Fibroblast of skin of back (primary cell): ENCODE measurements around the gene NTM.

Source experiments
- DNase-seq: peaks from one replicate; pipeline ENCODE4 v3.0.0-alpha.2; 2013

Gene NTM

GRCh38 chr11:131932584-131933325, 562.3 kb downstream of the NTM start:
- no peak for DNase-seq

- no peak for DNase-seq
Measured at GRCh38 chr11:131934006-131934405, 563.6 kb downstream of the NTM start.

- no peak for DNase-seq
Measured at GRCh38 chr11:131938351-131938751, 567.9 kb downstream of the NTM start.

- DNase-seq = no peak
Measured at GRCh38 chr11:131940126-131940525, 569.7 kb downstream of the NTM start.

- DNase-seq = no peak
Measured at GRCh38 chr11:131942878-131943277, 572.5 kb downstream of the NTM start.

- no peak for DNase-seq
Measured at GRCh38 chr11:131943295-131943694, 572.9 kb downstream of the NTM start.

- DNase-seq = peak; percentile 36
Measured at GRCh38 chr11:131944736-131945135, 574.3 kb downstream of the NTM start.

- DNase-seq = no peak
Measured at GRCh38 chr11:131945706-131946105, 575.3 kb downstream of the NTM start.

- no peak for DNase-seq
Measured at GRCh38 chr11:131947511-131947910, 577.1 kb downstream of the NTM start.

GRCh38 chr11:131951121-131951520, 580.7 kb downstream of the NTM start:
- no peak for DNase-seq

- no peak for DNase-seq
Measured at GRCh38 chr11:131954146-131954545, 583.7 kb downstream of the NTM start.

- no peak for DNase-seq
Measured at GRCh38 chr11:131955904-131956303, 585.5 kb downstream of the NTM start.

GRCh38 chr11:131957201-131957600, 586.8 kb downstream of the NTM start:
- no peak for DNase-seq

- no peak for DNase-seq
Measured at GRCh38 chr11:131957875-131958274, 587.5 kb downstream of the NTM start.

- no peak for DNase-seq
Measured at GRCh38 chr11:131962818-131963217, 592.4 kb downstream of the NTM start.

GRCh38 chr11:131964698-131965483, 594.5 kb downstream of the NTM start:
- DNase-seq = peak; percentile 25

- no peak for DNase-seq
Measured at GRCh38 chr11:131965504-131965903, 595.1 kb downstream of the NTM start.

- DNase-seq = no peak
Measured at GRCh38 chr11:131966667-131967066, 596.3 kb downstream of the NTM start.

GRCh38 chr11:131969261-131969660, 598.8 kb downstream of the NTM start:
- DNase-seq = no peak

GRCh38 chr11:131973061-131973460, 602.6 kb downstream of the NTM start:
- DNase-seq = no peak

- no peak for DNase-seq
Measured at GRCh38 chr11:131975619-131976018, 605.2 kb downstream of the NTM start.

GRCh38 chr11:131976021-131976420, 605.6 kb downstream of the NTM start:
- no peak for DNase-seq

GRCh38 chr11:131977231-131977630, 606.8 kb downstream of the NTM start:
- peak; percentile 71 for DNase-seq

GRCh38 chr11:131977854-131978253, 607.4 kb downstream of the NTM start:
- peak; percentile 78 for DNase-seq
